ENCODE measurements around the gene THOC6.

DNA sequence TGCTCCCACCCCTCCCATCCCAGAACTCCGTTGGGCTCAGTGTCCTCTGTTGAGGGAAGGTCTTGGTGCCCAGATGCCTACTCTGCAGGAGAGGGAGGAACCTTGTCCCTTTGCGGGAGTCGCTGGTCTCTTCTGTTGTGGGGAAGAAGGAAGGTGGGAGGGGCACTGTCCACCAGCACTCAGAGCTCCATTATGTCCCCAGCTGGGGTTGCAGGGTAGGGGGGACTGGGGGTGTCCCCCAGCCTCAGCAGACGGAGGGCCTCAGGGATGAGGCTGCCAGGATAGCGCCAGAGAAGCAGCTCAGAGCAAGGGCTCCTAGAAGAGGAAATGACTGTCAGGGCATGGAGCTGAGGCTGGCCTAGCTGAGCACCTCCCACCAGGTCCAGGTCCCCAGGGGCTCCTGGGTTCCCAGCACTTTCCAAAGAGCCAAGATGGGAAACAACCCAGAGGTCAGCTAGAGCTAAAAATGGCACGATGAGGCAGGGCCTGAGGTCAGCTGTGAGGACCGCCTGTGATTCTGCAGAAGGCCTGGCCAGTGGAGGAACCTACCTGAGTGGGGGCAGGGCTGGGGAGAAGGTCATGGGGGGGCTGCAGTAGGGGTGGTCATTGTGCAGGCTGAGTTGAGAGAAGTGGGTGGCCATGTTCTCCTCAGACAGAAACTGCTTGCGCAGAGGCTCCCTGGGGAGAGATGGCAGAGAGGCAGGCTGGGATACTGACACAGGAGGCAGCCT is 986 bp upstream of the THOC6 start:
- TF ChIP-seq CTCF (IDR thresholded peaks at IDR 0.05; ENCODE audit: extremely low read depth in 1 of 2, insufficient read depth in 1 of 2, low read depth in 1 of 2, low read length in 2 of 2): no peak
- TF ChIP-seq POLR2A (IDR thresholded peaks at IDR 0.05; ENCODE audit: low read depth, low read length): peak; percentile 87
- no peak for TF ChIP-seq MYC (IDR thresholded peaks at IDR 0.05; ENCODE audit: low read depth, low read length)

Measured in endothelial cell of umbilical vein (primary cell).